Stimulated activated CD8-positive, alpha-beta memory T cell treated with anti-CD3 and anti-CD28 coated beads, Interleukin-4, amount 100 ng/mL, for 4 hours (primary cell): ENCODE measurements around the gene COG1.
A peak's percentile ranks its signal among the peaks of the same experiment; 100 is the strongest.

ENCODE experiments used
- DNase-seq, 2 donors: peaks; one replicate each; pipeline ENCODE4 v3.0.0-alpha.2; 2020; ENCODE audit warnings: low read depth in 2 of 2, low spot score in 1 of 2

Gene COG1

GRCh38 chr17:73226556-73227172, 33.8 kb downstream of the COG1 start:
- no peak for DNase-seq

GRCh38 chr17:73227379-73227778, 34.5 kb downstream of the COG1 start:
- DNase-seq, result no peak

GRCh38 chr17:73227944-73228343, 35.1 kb downstream of the COG1 start:
- no peak for DNase-seq

- no peak for DNase-seq
Observed at GRCh38 chr17:73228748-73229236, 35.9 kb downstream of the COG1 start.

- DNase-seq, result no peak
Observed at GRCh38 chr17:73230088-73230487, 37.2 kb downstream of the COG1 start.

- DNase-seq, result no peak
Observed at GRCh38 chr17:73231395-73231794, 38.5 kb downstream of the COG1 start.

GRCh38 chr17:73231841-73232586, 39.2 kb downstream of the COG1 start:
- peak; percentile 93 to 95 for DNase-seq

- DNase-seq, result peak in 1 of 2 donors; percentile 8
Observed at GRCh38 chr17:73232587-73233373, 39.9 kb downstream of the COG1 start.

- DNase-seq, result no peak
Observed at GRCh38 chr17:73234736-73235135, 41.9 kb downstream of the COG1 start.

GRCh38 chr17:73237714-73238113, 44.9 kb downstream of the COG1 start:
- no peak for DNase-seq

- no peak for DNase-seq
Observed at GRCh38 chr17:73240561-73240960, 47.7 kb downstream of the COG1 start.

GRCh38 chr17:73247726-73248125, 54.9 kb downstream of the COG1 start:
- no peak for DNase-seq

- DNase-seq, result no peak
Observed at GRCh38 chr17:73248532-73248931, 55.7 kb downstream of the COG1 start.

- DNase-seq, result no peak
Observed at GRCh38 chr17:73249700-73250099, 56.8 kb downstream of the COG1 start.

- no peak for DNase-seq
Observed at GRCh38 chr17:73250851-73251640, 58.2 kb downstream of the COG1 start.

GRCh38 chr17:73251871-73252270, 59.0 kb downstream of the COG1 start:
- DNase-seq, result no peak

GRCh38 chr17:73255671-73256181, 62.9 kb downstream of the COG1 start:
- peak; percentile 12 to 28 for DNase-seq

GRCh38 chr17:73256220-73256619, 63.4 kb downstream of the COG1 start:
- DNase-seq, result no peak

- DNase-seq, result no peak
Observed at GRCh38 chr17:73257516-73257915, 64.7 kb downstream of the COG1 start.
